K562 (cell line): Measurements from ENCODE around the gene C11orf91. TPM values are rescaled to one million over a fixed set of nuclear protein-coding genes. Genes with fewer than 3 reads are reported as not detected.

Experiments used
- BDP1 ChIP-seq: IDR thresholded peaks from 3 replicates; pipeline ENCODE4 v1.6.1; 2011; ENCODE audit not compliant: insufficient read length, insufficient read depth
- BRD4 ChIP-seq: fragments of 200-600 bp; sonication (generic); IDR thresholded peaks from 2 replicates; pipeline ENCODE4 v1.6.1; 2017; ENCODE audit warnings: inconsistent platforms
- CBFA2T3 ChIP-seq: fragments of 450-650 bp; IDR thresholded peaks from 2 replicates; pipeline ENCODE4 v1.6.1; 2017
- DMBX1 ChIP-seq: fragments of 250-450 bp; sonication (Bioruptor Pico); IDR thresholded peaks from 2 replicates; pipeline ENCODE4 v1.8.0; 2022; ENCODE audit warnings: inconsistent platforms, mild to moderate bottlenecking, moderate library complexity, borderline replicate concordance
- MYC ChIP-seq, 2 experiments: fragments of 250-450 bp in 1 of 2; sonication (Bioruptor Pico) in 1 of 2; IDR thresholded peaks; 2 replicates each; pipeline versions ENCODE4 v1.5.1 to v1.6.1; 2012 to 2021; ENCODE audit warnings: low read depth in 2 of 2, borderline replicate concordance in 1 of 2, improper control_type of control experiment in 1 of 2, low read length in 1 of 2, mild to moderate bottlenecking in 1 of 2, moderate library complexity in 1 of 2
- PHB2 ChIP-seq: fragments of 450-650 bp; IDR thresholded peaks from 2 replicates; pipeline ENCODE4 v1.6.1; 2017; ENCODE audit warnings: low read depth
- SAP30 ChIP-seq: fragments of 200-600 bp; sonication (generic); IDR thresholded peaks from 2 replicates; pipeline ENCODE4 v1.6.1; 2012; ENCODE audit warnings: borderline replicate concordance, low read depth, mild to moderate bottlenecking, moderate library complexity, low read length, control low read depth, inconsistent platforms; ENCODE audit not compliant: insufficient read depth, poor library complexity, severe bottlenecking
- ZNF436 ChIP-seq: fragments of 250-450, 450-650 bp; sonication (Bioruptor Pico); formaldehyde crosslinking; IDR thresholded peaks from 2 replicates; pipeline ENCODE4 v1.7.0; 2020; ENCODE audit warnings: mild to moderate bottlenecking
- ZNF57 ChIP-seq: fragments of 450-650 bp; formaldehyde crosslinking; IDR thresholded peaks from 2 replicates; pipeline ENCODE4 v1.4.0; 2020; ENCODE audit warnings: mild to moderate bottlenecking, moderate library complexity
- polyA plus RNA-seq, 8 experiments: library from polyadenylated mRNA; depleted of rRNA in 4 of 8; stranded (reverse) in 5 of 8; unstranded in 3 of 8; fragments of >200 nt; fragmentation: Nextera tagmentation in 2 of 8; fragmentation: Illumina TruSeq in 1 of 8; extraction: Ambion mirVana in 2 of 8; extraction: Trizol in 1 of 8; gene quantifications; 2 replicates each; pipeline versions ENCODE4 v1.2.1 to v1.2.3, GENCODE V29; 2011 to 2014; ENCODE audit warnings: inconsistent platforms in 1 of 8, missing spikeins in 1 of 8
- total RNA-seq, 7 experiments: library from RNA; depleted of rRNA in 6 of 7; stranded (reverse); fragments of >200 nt in 6 of 7; fragmentation: Illumina TruSeq in 2 of 7; extraction: Trizol in 2 of 7; gene quantifications; 2 replicates each; pipeline versions ENCODE4 v1.2.1 to v1.2.3, GENCODE V29; 2011 to 2021; ENCODE audit warnings: low replicate concordance in 1 of 7
- TF ChIP-seq, protein P1 (sequence below): sonication (generic); formaldehyde crosslinking; IDR thresholded peaks from 2 replicates; pipeline ENCODE4 v1.8.0; 2023; ENCODE audit warnings: missing genetic modification reagents, mild to moderate bottlenecking, borderline replicate concordance
- TF ChIP-seq, protein P2 (sequence below): fragments of 450-650 bp; formaldehyde crosslinking; IDR thresholded peaks from 2 replicates; pipeline ENCODE4 v1.4.0; 2022; ENCODE audit warnings: missing genetic modification characterization
- TF ChIP-seq, protein P3 (sequence below): sonication (generic); formaldehyde crosslinking; IDR thresholded peaks from 2 replicates; pipeline ENCODE4 v1.8.0; 2022; ENCODE audit warnings: mild to moderate bottlenecking, missing genetic modification reagents
- TF ChIP-seq, protein P4 (sequence below), 2 experiments: fragments of 200-800 bp in 1 of 2; sonication (Bioruptor generic) in 1 of 2; sonication (generic) in 1 of 2; formaldehyde crosslinking in 1 of 2; IDR thresholded peaks in 1 of 2; conservative IDR thresholded peaks in 1 of 2; 2 replicates each; pipeline versions ENCODE4 v1.5.0 to v1.6.1; 2016 to 2020; ENCODE audit warnings: missing compliant biosample characterization in 1 of 2, missing genetic modification characterization in 1 of 2, missing genetic modification reagents in 1 of 2
- TF ChIP-seq, protein P5 (sequence below): fragments of 250-450 bp; sonication (Bioruptor Pico); IDR thresholded peaks from 2 replicates; pipeline ENCODE4 v1.5.1; 2021; ENCODE audit warnings: mild to moderate bottlenecking

The C11orf91 gene
- total and polyA plus RNA-seq, 9 of the 15 experiments (the other 6 are each of a cell fraction or from before 2014, with no cell fraction given), result not detected

DNA sequence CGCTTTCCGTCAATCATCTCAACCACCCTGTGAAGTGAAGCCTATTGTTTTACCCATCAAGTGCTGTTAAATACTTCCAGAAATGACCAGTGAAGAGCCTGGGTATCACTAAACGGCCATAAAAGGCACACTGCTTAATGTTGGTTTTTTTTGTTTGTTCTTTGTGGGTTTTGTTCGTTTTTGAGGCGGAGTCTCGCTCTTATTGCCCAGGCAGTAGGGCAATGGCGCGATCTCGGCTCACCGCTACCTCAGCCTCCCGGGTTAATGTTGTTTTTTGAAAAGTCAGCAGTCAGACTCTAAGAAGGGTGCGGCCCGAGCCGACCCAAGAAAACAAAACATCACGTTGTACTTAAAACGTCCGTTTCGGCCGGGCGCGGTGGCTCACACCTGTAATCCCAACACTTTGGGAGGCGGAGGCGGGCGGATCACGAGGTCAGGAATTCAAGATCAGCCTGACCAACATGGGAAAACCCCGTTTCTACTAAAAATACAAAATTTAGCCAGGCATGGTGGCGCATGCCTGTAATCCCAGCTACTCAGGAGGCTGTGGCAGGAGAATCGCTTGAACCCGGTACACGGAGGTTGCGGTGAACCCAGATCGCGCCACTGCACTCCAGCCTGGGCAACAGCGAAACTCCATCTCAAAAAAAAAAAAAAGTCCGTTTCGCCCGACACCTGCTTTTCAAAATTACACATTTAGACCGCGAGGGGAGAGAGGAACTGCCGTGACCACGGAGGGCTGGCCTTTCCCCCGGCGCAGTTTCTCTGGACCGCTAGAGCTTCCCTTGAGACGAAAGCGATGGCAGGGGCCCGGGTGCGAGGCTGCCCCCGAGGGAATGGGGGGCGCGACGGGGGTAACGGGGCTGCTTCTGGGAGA lies 34.9 kb upstream of the C11orf91 start (continued):
- TF ChIP-seq, protein P1, sequence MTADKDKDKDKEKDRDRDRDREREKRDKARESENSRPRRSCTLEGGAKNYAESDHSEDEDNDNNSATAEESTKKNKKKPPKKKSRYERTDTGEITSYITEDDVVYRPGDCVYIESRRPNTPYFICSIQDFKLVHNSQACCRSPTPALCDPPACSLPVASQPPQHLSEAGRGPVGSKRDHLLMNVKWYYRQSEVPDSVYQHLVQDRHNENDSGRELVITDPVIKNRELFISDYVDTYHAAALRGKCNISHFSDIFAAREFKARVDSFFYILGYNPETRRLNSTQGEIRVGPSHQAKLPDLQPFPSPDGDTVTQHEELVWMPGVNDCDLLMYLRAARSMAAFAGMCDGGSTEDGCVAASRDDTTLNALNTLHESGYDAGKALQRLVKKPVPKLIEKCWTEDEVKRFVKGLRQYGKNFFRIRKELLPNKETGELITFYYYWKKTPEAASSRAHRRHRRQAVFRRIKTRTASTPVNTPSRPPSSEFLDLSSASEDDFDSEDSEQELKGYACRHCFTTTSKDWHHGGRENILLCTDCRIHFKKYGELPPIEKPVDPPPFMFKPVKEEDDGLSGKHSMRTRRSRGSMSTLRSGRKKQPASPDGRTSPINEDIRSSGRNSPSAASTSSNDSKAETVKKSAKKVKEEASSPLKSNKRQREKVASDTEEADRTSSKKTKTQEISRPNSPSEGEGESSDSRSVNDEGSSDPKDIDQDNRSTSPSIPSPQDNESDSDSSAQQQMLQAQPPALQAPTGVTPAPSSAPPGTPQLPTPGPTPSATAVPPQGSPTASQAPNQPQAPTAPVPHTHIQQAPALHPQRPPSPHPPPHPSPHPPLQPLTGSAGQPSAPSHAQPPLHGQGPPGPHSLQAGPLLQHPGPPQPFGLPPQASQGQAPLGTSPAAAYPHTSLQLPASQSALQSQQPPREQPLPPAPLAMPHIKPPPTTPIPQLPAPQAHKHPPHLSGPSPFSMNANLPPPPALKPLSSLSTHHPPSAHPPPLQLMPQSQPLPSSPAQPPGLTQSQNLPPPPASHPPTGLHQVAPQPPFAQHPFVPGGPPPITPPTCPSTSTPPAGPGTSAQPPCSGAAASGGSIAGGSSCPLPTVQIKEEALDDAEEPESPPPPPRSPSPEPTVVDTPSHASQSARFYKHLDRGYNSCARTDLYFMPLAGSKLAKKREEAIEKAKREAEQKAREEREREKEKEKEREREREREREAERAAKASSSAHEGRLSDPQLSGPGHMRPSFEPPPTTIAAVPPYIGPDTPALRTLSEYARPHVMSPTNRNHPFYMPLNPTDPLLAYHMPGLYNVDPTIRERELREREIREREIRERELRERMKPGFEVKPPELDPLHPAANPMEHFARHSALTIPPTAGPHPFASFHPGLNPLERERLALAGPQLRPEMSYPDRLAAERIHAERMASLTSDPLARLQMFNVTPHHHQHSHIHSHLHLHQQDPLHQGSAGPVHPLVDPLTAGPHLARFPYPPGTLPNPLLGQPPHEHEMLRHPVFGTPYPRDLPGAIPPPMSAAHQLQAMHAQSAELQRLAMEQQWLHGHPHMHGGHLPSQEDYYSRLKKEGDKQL (CRISPR knock-in tag), result no peak
- no peak for TF ChIP-seq BDP1
- TF ChIP-seq, protein P2, sequence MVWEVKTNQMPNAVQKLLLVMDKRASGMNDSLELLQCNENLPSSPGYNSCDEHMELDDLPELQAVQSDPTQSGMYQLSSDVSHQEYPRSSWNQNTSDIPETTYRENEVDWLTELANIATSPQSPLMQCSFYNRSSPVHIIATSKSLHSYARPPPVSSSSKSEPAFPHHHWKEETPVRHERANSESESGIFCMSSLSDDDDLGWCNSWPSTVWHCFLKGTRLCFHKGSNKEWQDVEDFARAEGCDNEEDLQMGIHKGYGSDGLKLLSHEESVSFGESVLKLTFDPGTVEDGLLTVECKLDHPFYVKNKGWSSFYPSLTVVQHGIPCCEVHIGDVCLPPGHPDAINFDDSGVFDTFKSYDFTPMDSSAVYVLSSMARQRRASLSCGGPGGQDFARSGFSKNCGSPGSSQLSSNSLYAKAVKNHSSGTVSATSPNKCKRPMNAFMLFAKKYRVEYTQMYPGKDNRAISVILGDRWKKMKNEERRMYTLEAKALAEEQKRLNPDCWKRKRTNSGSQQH (CRISPR knock-in tag), result no peak
- no peak for TF ChIP-seq CBFA2T3
- TF ChIP-seq PHB2, result no peak
- TF ChIP-seq, protein P3, sequence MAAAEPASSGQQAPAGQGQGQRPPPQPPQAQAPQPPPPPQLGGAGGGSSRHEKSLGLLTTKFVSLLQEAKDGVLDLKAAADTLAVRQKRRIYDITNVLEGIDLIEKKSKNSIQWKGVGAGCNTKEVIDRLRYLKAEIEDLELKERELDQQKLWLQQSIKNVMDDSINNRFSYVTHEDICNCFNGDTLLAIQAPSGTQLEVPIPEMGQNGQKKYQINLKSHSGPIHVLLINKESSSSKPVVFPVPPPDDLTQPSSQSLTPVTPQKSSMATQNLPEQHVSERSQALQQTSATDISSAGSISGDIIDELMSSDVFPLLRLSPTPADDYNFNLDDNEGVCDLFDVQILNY, result no peak
- peak; percentile 54 for TF ChIP-seq SAP30
- TF ChIP-seq ZNF436 (CRISPR knock-in tag), result no peak
- no peak for TF ChIP-seq ZNF57
- TF ChIP-seq DMBX1, result 0 out of 2 replicates have a peak, but pooled peaks have one; percentile 23
- TF ChIP-seq, protein P4, sequence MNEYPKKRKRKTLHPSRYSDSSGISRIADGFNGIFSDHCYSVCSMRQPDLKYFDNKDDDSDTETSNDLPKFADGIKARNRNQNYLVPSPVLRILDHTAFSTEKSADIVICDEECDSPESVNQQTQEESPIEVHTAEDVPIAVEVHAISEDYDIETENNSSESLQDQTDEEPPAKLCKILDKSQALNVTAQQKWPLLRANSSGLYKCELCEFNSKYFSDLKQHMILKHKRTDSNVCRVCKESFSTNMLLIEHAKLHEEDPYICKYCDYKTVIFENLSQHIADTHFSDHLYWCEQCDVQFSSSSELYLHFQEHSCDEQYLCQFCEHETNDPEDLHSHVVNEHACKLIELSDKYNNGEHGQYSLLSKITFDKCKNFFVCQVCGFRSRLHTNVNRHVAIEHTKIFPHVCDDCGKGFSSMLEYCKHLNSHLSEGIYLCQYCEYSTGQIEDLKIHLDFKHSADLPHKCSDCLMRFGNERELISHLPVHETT (CRISPR knock-in tag; conservative IDR thresholded peaks at IDR 0.05 in 1 of 2, IDR thresholded peaks at IDR 0.05 in 1 of 2), result no peak
- TF ChIP-seq, protein P5, sequence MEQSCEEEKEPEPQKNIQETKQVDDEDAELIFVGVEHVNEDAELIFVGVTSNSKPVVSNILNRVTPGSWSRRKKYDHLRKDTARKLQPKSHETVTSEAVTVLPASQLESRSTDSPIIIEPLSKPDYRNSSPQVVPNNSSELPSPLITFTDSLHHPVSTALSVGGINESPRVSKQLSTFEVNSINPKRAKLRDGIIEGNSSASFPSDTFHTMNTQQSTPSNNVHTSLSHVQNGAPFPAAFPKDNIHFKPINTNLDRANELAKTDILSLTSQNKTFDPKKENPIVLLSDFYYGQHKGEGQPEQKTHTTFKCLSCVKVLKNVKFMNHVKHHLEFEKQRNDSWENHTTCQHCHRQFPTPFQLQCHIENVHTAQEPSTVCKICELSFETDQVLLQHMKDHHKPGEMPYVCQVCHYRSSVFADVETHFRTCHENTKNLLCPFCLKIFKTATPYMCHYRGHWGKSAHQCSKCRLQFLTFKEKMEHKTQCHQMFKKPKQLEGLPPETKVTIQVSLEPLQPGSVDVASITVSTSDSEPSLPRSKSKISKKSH (CRISPR knock-in tag), result no peak
- TF ChIP-seq MYC (IDR thresholded peaks at IDR 0.05; ENCODE audit: low read depth, low read length), result no peak
- TF ChIP-seq MYC (CRISPR knock-in tag; IDR thresholded peaks at IDR 0.05; ENCODE audit: borderline replicate concordance, low read depth), result no peak
- TF ChIP-seq BRD4, result no peak
